Measurements from ENCODE around the gene PTPRD.

Gene PTPRD

DNA sequence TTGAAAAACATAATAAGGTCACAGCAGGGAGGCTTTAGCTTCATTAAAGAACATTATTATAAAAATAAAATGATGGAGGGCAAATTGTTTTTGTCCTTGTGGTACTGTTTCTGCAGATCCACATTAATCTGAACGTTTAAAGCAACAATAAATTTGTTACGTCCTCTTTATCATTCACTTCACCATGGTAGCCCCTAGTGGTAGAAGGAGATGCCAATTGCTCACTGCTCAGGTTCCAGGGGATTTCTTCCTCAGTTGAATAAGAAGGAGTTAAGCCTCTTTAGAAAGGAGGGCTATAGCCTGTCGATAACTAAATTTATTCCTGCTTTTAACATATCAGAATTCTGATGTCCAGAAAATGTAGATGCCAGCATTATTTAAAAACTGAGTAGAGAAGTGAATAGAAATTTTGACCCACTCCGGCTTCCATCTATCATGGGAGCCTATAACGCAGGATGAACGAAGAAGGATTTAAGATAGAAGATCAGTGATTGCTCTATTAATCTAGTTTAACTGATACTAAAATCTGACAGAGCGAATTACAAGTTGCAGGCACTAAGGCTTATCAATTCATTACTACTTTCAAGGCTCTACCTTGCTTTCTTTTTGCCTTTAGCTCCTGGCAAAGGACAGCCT lies 692.3 kb downstream of the PTPRD start:
- Histone ChIP-seq H3K27me3 (replicated peaks; ENCODE audit: control insufficient read depth, insufficient read depth, low read length) (no peaks in the 10 kb centered on the region), H3K36me3 (ENCODE audit: control insufficient read depth, insufficient read depth, low read length, severe bottlenecking) (no peaks in the 10 kb centered on the region), H3K9ac (ENCODE audit: low read length) (no peak overlapping the region), H3K9me3 (ENCODE audit: control insufficient read depth, low read length) (peaks cover 11% of the 10 kb centered on the region), H3K4me1 (ENCODE audit: control insufficient read depth, insufficient read depth, low read length) (no peaks in the 10 kb centered on the region), H3K4me3 (ENCODE audit: low read length) (no peak overlapping the region)
- DNase-seq (ENCODE audit: low read depth), result no peak

DNA sequence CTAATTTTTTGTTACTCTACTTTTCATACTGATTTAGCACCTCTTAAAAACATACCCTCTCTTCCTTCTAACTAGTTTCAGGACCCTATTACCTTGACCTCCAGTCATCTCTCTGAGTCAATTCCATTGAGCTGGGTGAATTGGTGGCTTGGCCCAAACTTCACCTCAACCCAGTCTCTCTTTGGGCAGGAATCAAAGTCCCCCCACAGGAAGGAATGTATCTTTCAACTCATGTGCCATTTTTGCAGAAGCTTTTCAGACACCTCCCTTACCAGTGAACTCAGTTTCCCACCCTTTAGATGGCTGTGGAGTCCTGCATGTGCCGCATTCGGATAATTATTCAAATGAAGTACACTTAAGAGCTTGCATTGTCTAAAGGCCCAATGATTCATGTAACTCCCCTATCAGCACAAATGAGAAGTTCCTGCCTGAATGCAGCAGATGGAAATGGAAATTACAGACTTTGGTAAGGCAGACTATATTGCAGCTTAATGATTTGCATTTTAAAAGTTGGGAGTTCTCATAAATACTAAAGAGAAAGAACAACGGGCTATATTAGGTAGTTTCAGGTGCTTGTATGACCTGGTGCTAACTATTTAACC lies 693.5 kb downstream of the PTPRD start:
- Histone ChIP-seq H3K4me1 (ENCODE audit: control insufficient read depth, insufficient read depth, low read length) (no peaks in the 10 kb centered on the region), H3K27me3 (replicated peaks; ENCODE audit: control insufficient read depth, insufficient read depth, low read length) (no peaks in the 10 kb centered on the region), H3K9ac (ENCODE audit: low read length) (no peak overlapping the region), H3K4me3 (ENCODE audit: low read length) (no peak overlapping the region), H3K36me3 (ENCODE audit: control insufficient read depth, insufficient read depth, low read length, severe bottlenecking) (no peaks in the 10 kb centered on the region), H3K9me3 (ENCODE audit: control insufficient read depth, low read length) (peaks cover 12% of the 10 kb centered on the region)
- DNase-seq (ENCODE audit: low read depth), result no peak

DNA sequence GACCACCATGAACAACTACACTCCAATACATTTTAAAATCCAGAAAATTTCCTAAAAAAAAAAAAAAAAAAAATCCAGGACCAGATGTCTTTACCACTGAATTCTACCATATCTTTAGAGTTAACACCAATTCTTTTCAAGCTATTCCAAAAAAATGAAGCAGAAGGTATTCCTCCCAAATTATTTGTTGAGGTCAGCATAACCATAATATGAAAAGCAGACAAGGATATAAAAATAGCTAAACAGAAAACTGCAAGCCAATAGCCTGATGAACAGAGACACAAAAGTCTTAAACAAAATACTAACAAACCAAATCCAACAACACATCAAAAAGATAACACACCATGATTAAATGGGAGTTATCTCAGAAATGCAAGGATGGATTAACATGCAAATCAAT lies 695.4 kb downstream of the PTPRD start:
- Histone ChIP-seq H3K27me3 (replicated peaks; ENCODE audit: control insufficient read depth, insufficient read depth, low read length) (no peaks in the 10 kb centered on the region), H3K9ac (ENCODE audit: low read length) (no peak overlapping the region), H3K4me1 (ENCODE audit: control insufficient read depth, insufficient read depth, low read length) (no peaks in the 10 kb centered on the region), H3K4me3 (ENCODE audit: low read length) (no peak overlapping the region), H3K36me3 (ENCODE audit: control insufficient read depth, insufficient read depth, low read length, severe bottlenecking) (no peaks in the 10 kb centered on the region), H3K9me3 (ENCODE audit: control insufficient read depth, low read length) (peaks cover 12% of the 10 kb centered on the region)
- no peak for DNase-seq (ENCODE audit: low read depth)

DNA sequence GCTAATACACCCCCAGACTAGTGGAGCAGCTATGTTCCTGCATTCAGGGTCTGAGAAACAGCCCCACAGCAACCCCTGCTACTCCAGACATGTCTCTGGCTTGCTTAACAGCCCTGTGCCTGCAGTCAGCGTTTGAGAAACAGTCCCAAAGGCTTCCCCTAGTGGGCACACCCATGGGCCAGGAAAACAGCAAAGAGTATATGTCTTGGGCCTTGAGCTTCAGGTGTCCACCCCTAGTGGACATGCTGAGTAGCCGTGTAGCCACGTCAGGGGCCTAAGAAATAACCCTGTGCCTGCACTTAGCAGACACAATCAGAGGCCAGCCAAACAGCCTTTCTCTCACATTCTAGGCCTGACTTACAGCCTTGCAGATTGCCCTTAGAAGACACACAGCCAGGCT lies 698.6 kb downstream of the PTPRD start:
- no peak overlapping the region for H3K9ac ChIP-seq (ENCODE audit: low read length)
- no peaks in the 10 kb centered on the region for H3K36me3 ChIP-seq (ENCODE audit: control insufficient read depth, insufficient read depth, low read length, severe bottlenecking)
- H3K4me3 ChIP-seq (ENCODE audit: low read length), result no peak overlapping the region
- H3K9me3 ChIP-seq (ENCODE audit: control insufficient read depth, low read length), result peaks cover 12% of the 10 kb centered on the region
- H3K27me3 ChIP-seq (replicated peaks; ENCODE audit: control insufficient read depth, insufficient read depth, low read length), result no peaks in the 10 kb centered on the region
- H3K4me1 ChIP-seq (ENCODE audit: control insufficient read depth, insufficient read depth, low read length), result no peaks in the 10 kb centered on the region
- no peak for DNase-seq (ENCODE audit: low read depth)

DNA sequence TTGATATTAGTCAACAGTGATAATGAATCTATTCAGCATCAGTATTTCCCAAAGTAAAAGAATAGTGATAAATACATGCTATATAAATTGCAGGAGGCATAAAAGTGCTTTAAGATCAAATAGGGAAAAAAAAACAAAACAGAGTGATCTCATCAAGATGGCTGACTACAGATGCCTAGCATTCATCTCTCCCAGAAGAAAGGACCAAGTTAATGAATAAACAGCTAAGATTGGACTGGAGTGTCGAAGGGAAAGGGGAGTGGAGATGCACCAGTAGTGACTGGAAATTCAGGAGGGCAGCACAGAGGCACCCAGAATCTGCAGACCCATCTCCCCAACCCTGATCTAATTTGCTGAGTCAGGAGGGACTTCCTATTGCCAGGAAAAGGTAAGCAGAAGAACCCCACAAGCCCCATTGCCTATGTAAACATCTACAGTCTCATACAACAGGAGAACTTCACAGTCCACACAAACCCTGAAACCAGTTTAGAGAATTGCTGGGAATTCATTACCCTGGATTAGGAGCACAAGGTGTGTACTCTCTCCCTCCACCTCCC lies 699.4 kb downstream of the PTPRD start:
- Histone ChIP-seq H3K27me3 (replicated peaks; ENCODE audit: control insufficient read depth, insufficient read depth, low read length) (no peaks in the 10 kb centered on the region), H3K9ac (ENCODE audit: low read length) (no peak overlapping the region), H3K36me3 (ENCODE audit: control insufficient read depth, insufficient read depth, low read length, severe bottlenecking) (no peaks in the 10 kb centered on the region), H3K4me1 (ENCODE audit: control insufficient read depth, insufficient read depth, low read length) (no peaks in the 10 kb centered on the region), H3K4me3 (ENCODE audit: low read length) (no peak overlapping the region), H3K9me3 (ENCODE audit: control insufficient read depth, low read length) (peaks cover 12% of the 10 kb centered on the region)
- no peak for DNase-seq (ENCODE audit: low read depth)

DNA sequence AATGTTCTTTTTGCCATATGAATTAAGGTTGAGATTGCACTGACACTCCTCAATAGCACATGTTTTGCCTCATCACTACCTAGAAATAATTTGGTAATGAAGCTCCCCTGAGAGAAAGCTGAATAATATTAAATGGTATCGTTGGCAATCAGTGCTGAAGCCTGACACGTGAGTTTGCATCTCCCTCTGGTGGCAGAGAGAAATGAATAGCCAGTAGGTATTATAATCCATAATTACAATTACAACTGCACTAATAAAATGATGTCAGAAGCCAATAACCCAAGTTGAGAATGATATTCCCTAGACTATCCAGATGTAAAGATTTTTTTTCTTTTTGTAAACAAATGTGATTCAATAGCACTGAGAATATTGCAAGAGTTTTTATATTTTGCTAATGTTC lies 700.3 kb downstream of the PTPRD start:
- Histone ChIP-seq H3K9me3 (ENCODE audit: control insufficient read depth, low read length) (peaks cover 12% of the 10 kb centered on the region), H3K4me1 (ENCODE audit: control insufficient read depth, insufficient read depth, low read length) (no peaks in the 10 kb centered on the region), H3K27me3 (replicated peaks; ENCODE audit: control insufficient read depth, insufficient read depth, low read length) (no peaks in the 10 kb centered on the region), H3K9ac (ENCODE audit: low read length) (no peak overlapping the region), H3K4me3 (ENCODE audit: low read length) (no peak overlapping the region), H3K36me3 (ENCODE audit: control insufficient read depth, insufficient read depth, low read length, severe bottlenecking) (no peaks in the 10 kb centered on the region)
- DNase-seq (ENCODE audit: low read depth), result no peak

DNA sequence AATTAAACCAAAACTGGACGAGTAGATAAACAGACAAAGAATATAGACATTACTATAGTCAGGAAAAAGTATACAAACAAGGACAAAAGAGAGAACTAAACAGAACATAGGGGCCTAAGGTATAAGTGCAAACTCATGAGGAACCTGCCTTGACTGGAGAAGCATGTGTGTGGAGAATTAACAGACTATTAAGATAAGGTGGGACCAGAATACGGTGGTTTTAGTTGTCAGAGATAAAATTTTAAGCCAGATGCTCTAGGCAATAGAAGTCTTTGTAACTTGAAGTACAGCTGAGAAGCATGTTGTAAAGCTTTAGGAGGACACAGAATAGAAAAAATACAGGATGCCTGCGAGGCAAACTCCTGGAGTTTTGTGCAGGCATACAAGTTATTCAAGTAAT lies 707.1 kb downstream of the PTPRD start:
- H3K9me3 ChIP-seq (ENCODE audit: control insufficient read depth, low read length), result no peaks in the 10 kb centered on the region
- no peaks in the 10 kb centered on the region for H3K27me3 ChIP-seq (replicated peaks; ENCODE audit: control insufficient read depth, insufficient read depth, low read length)
- no peak overlapping the region for H3K9ac ChIP-seq (ENCODE audit: low read length)
- H3K4me1 ChIP-seq (ENCODE audit: control insufficient read depth, insufficient read depth, low read length), result no peaks in the 10 kb centered on the region
- H3K36me3 ChIP-seq (ENCODE audit: control insufficient read depth, insufficient read depth, low read length, severe bottlenecking), result no peaks in the 10 kb centered on the region
- no peak for DNase-seq (ENCODE audit: low read depth)
- no peak overlapping the region for H3K4me3 ChIP-seq (ENCODE audit: low read length)

DNA sequence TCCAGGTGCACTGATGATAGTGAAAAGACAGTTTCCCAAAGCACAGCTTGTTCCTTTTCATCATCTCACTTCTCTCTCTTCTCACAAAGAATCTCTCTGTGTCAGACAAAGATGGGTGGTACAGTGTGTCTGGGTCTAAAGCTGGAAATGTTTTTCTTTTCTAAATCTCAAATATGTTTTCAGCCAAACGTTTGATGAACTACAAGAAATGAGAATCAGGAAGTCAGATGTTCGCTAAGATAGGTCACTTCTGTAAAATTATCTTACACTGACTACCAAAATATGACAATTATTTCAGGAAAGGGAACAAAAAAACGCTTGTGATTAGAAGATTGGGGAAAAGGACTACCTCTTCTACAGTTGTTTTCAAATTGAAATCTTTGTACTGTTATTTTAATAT lies 708.8 kb downstream of the PTPRD start:
- Histone ChIP-seq H3K27me3 (replicated peaks; ENCODE audit: control insufficient read depth, insufficient read depth, low read length) (no peaks in the 10 kb centered on the region), H3K9ac (ENCODE audit: low read length) (no peak overlapping the region), H3K4me3 (ENCODE audit: low read length) (no peak overlapping the region), H3K4me1 (ENCODE audit: control insufficient read depth, insufficient read depth, low read length) (no peaks in the 10 kb centered on the region), H3K9me3 (ENCODE audit: control insufficient read depth, low read length) (no peaks in the 10 kb centered on the region), H3K36me3 (ENCODE audit: control insufficient read depth, insufficient read depth, low read length, severe bottlenecking) (no peaks in the 10 kb centered on the region)
- DNase-seq (ENCODE audit: low read depth), result no peak

DNA sequence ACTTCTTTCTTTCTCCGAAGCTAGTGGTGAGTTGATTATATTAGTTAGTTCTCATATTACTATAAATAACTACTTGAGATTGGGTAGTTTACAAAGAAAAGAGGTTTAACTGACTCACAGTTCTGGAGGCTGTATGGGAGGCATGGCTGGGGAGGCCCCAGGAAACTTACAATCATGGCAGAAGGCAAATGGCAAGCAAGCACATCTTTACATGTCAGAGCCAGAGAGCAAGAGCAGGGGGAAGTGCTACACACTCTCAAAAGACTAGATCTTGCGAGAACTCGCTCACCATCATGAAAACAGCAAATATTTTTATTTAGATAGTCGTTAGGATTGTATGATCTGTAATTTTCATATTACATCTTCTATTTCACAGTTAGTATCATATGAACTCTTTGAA lies 711.2 kb downstream of the PTPRD start:
- H3K9me3 ChIP-seq (ENCODE audit: control insufficient read depth, low read length), result no peaks in the 10 kb centered on the region
- H3K36me3 ChIP-seq (ENCODE audit: control insufficient read depth, insufficient read depth, low read length, severe bottlenecking), result no peaks in the 10 kb centered on the region
- no peak overlapping the region for H3K4me3 ChIP-seq (ENCODE audit: low read length)
- no peaks in the 10 kb centered on the region for H3K27me3 ChIP-seq (replicated peaks; ENCODE audit: control insufficient read depth, insufficient read depth, low read length)
- no peak for DNase-seq (ENCODE audit: low read depth)
- no peak overlapping the region for H3K9ac ChIP-seq (ENCODE audit: low read length)
- H3K4me1 ChIP-seq (ENCODE audit: control insufficient read depth, insufficient read depth, low read length), result no peaks in the 10 kb centered on the region

DNA sequence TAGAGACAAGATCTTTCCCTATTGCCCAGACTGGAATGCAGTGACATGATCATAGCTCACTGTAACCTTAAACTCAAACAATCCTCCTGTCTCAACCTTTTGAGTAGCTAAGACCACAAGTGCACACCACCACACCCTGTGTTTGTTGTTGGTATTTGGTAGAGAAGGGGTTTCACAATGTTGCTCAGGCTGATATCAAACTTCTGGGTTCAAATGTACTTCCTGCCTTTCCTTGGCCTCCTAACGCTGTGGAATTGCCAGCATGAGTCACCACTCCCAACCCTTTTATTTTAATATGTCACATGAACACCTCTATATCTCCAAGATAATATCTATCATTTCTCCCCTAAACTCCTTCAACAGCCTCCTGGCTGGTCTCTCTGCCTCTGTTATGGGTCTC lies 719.0 kb downstream of the PTPRD start:
- no peak overlapping the region for H3K4me3 ChIP-seq (ENCODE audit: low read length)
- H3K9me3 ChIP-seq (ENCODE audit: control insufficient read depth, low read length), result no peaks in the 10 kb centered on the region
- H3K9ac ChIP-seq (ENCODE audit: low read length), result no peak overlapping the region
- no peaks in the 10 kb centered on the region for H3K36me3 ChIP-seq (ENCODE audit: control insufficient read depth, insufficient read depth, low read length, severe bottlenecking)
- no peaks in the 10 kb centered on the region for H3K4me1 ChIP-seq (ENCODE audit: control insufficient read depth, insufficient read depth, low read length)
- no peak for DNase-seq (ENCODE audit: low read depth)
- no peaks in the 10 kb centered on the region for H3K27me3 ChIP-seq (replicated peaks; ENCODE audit: control insufficient read depth, insufficient read depth, low read length)

DNA sequence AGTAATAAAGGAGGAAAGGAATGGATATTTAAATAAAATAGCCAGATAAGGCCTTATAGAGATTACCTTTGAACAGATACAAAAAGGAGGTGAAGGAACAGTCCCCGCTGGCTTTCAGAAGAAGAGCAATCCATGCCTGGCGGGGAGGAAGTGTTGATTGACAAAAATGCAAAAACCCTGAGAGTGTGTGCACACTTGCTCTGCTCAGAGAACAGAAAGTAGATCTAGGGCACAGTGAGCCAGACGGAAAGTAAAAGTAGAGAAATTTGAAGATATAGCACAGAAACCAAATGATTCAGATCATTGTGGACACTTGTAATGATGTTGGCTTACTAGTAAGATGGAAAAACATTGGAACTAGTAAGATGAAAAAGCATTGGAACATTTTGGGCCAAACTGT lies 720.6 kb downstream of the PTPRD start:
- Histone ChIP-seq H3K27me3 (replicated peaks; ENCODE audit: control insufficient read depth, insufficient read depth, low read length) (no peaks in the 10 kb centered on the region), H3K4me1 (ENCODE audit: control insufficient read depth, insufficient read depth, low read length) (no peaks in the 10 kb centered on the region), H3K36me3 (ENCODE audit: control insufficient read depth, insufficient read depth, low read length, severe bottlenecking) (no peaks in the 10 kb centered on the region), H3K4me3 (ENCODE audit: low read length) (no peak overlapping the region), H3K9me3 (ENCODE audit: control insufficient read depth, low read length) (no peaks in the 10 kb centered on the region), H3K9ac (ENCODE audit: low read length) (no peak overlapping the region)
- DNase-seq (ENCODE audit: low read depth), result no peak

DNA sequence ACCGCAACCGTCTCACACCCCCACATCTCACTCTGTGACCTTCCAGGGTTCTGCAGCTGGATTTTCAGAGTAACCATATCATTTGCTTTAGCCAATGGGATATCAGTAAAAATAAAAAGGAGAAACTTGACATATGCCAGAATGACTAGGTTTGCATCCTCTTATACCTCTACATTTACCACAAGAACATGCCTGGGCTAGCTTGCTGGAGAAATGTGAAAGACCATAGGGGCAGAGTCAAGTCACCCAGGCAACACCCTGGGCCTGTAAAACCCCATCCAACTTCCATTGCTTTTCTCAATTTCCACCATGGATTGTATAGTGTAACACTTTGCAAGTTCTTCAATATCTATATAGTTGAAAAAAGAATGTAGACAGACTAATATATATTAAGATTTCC lies 731.1 kb downstream of the PTPRD start:
- DNase-seq (ENCODE audit: low read depth), result no peak
- Histone ChIP-seq H3K36me3 (ENCODE audit: control insufficient read depth, insufficient read depth, low read length, severe bottlenecking) (no peaks in the 10 kb centered on the region), H3K9ac (ENCODE audit: low read length) (no peak overlapping the region), H3K27me3 (replicated peaks; ENCODE audit: control insufficient read depth, insufficient read depth, low read length) (no peaks in the 10 kb centered on the region), H3K4me3 (ENCODE audit: low read length) (no peak overlapping the region), H3K4me1 (ENCODE audit: control insufficient read depth, insufficient read depth, low read length) (no peaks in the 10 kb centered on the region), H3K9me3 (ENCODE audit: control insufficient read depth, low read length) (no peaks in the 10 kb centered on the region)
